AG10803 (cell line): ENCODE data around the gene ZDHHC14.

ENCODE experiments used
- DNase-seq: peaks from one replicate; pipeline ENCODE4 v3.0.0; 2010; ENCODE audit warnings: low read depth
- H3K4me3 ChIP-seq: 2 replicates; pipeline ENCODE4 v1.5.1; 2011; ENCODE audit warnings: mild to moderate bottlenecking, low read length, control low read depth
- CTCF ChIP-seq: conservative IDR thresholded peaks from 2 replicates; pipeline ENCODE4 v1.5.1; 2011; ENCODE audit warnings: mild to moderate bottlenecking, low read length, control low read depth, inconsistent platforms

The ZDHHC14 gene

GRCh38 chr6:157665180-157665579 is 284.2 kb downstream of the ZDHHC14 start:
- no peak for TF ChIP-seq CTCF
- no peak for DNase-seq

GRCh38 chr6:157666729-157667128 is 285.7 kb downstream of the ZDHHC14 start:
- TF ChIP-seq CTCF: no peak
- no peak for DNase-seq
- H3K4me3 ChIP-seq: no peak overlapping the region

More at GRCh38 chr6:157665180-157665579, 284.2 kb downstream of the ZDHHC14 start:
- H3K4me3 ChIP-seq: no peak overlapping the region

- no peak overlapping the region for H3K4me3 ChIP-seq
- peak; percentile 88 for TF ChIP-seq CTCF
- peak; percentile 65 for DNase-seq
These were observed 286.4 kb downstream of the ZDHHC14 start for GRCh38 chr6:157667211-157668008.

DNA sequence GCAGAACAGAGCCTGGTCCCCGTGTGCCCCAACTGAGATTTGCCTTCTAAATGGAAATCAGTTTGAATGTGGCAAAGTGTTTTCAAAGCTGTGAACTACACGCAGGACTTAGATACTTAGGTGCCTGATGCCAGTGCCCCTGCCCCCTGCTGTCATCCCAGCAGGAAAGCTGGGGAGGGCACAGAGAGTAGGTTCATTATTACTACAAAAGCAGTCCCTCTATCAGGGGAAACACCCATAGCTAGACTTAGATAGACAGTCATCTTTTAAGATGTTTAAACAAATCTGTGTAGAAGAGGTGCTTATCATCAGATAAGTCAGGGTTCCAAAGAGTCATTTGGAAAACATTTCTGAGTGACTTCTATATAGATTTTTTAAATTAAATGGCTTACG is 287.0 kb downstream of the ZDHHC14 start:
- no peak for DNase-seq
- no peak for TF ChIP-seq CTCF
- H3K4me3 ChIP-seq: no peak overlapping the region

DNA sequence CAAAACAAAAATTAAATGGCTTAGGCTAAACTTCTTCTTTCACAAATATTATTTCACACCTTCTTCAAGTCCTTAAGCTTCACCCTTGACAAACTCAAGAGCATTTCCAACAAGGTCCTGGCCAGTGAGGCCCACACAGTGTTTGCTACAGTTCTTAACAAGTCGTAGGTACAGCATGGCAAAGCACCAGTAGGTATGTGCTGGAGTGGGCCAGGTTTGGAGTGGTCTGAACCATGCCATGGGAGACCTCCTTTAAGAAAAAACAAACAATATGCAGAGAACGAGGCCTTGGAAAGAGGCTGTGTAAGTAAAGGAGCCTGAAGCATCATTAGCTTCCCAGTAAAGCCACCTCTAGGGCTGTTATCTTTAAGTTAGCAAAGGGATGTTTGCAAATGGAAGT is 287.7 kb downstream of the ZDHHC14 start:
- H3K4me3 ChIP-seq: no peak overlapping the region
- no peak for DNase-seq
- no peak for TF ChIP-seq CTCF

GRCh38 chr6:157669323-157669722 is 288.3 kb downstream of the ZDHHC14 start:
- H3K4me3 ChIP-seq: no peak overlapping the region
- DNase-seq: no peak
- no peak for TF ChIP-seq CTCF

DNA sequence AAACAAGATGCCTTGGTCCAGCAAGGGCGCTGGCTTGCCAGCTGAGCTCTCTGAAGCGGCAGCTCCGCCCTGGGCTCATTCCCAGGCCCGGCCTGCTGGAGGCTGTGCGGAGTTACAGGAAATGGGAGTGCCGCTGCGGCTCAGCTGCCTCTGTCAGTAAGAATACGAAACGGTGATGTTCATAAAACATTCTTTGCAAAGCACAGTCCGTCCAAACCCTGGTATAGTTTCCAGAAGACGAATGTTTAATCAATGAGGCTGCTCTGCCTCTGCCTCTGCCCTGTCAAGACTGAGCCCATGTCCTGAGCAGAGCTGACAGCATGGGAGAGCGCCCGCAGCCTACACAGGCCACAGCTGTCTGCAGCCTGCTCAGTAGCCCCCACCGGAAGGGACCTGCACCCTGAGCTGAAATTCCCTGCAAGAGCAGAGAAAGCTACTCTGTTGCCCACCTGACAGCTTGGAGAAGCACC is 288.8 kb downstream of the ZDHHC14 start:
- peak overlapping the region; percentile 25 for H3K4me3 ChIP-seq
- peak; percentile 42 for TF ChIP-seq CTCF
- peak; percentile 84 for DNase-seq
